Measurements from ENCODE around the gene LPAR6. TPM values are rescaled to one million over a fixed set of nuclear protein-coding genes. Genes with fewer than 3 reads are reported as not detected.

Gene LPAR6
- total RNA-seq, 4 donors from 2014 or later, result 2.2 to 34.6 (median 15.9) TPM

GRCh38 chr13:48400090-48400694 lies 12.7 kb downstream of the LPAR6 start:
- Histone ChIP-seq H3K27me3 (no peaks in the 10 kb centered on the region), H3K36me3 (no peaks in the 10 kb centered on the region), H3K27ac (peak overlapping the region; percentile 28 to 46 (median 32)), H3K4me3 (no peak overlapping the region), H3K9me3 (peaks cover 0 to 4% of the 10 kb centered on the region in 2 donors), H3K4me1 (peaks cover 10 to 58% (median 23%) of the 10 kb centered on the region in 4 donors)
- in situ Hi-C loops (cut with MboI; ENCODE audit: low pct_ligation_motif_present in 1 of 4, low pct_unique_long_range_greater_than_20kb in 1 of 4, low sequenced_read_pairs in 3 of 4) (no loop called here), intact Hi-C loops (cut with DNase I; ENCODE audit: low total_unique reads) (no loop called here)
- TF ChIP-seq POLR2A (IDR thresholded peaks at IDR 0.05), result no peak
- no peak for TF ChIP-seq EP300 (IDR thresholded peaks at IDR 0.05; ENCODE audit: low read depth)
- no peak for TF ChIP-seq CTCF (IDR thresholded peaks at IDR 0.05)
- WGBS, 2 donors (ENCODE audit: low coverage in 1 of 2), result 73 to 85% methylated on average over 2 of the region's 2 CpGs
- DNase-seq, result no peak

- Histone ChIP-seq H3K27me3 (no peaks in the 10 kb centered on the region), H3K36me3 (no peaks in the 10 kb centered on the region), H3K4me3 (no peak overlapping the region), H3K27ac (no peak overlapping the region), H3K9me3 (peaks cover 0 to 4% of the 10 kb centered on the region in 2 donors), H3K4me1 (peaks cover 10 to 55% (median 23%) of the 10 kb centered on the region in 4 donors)
- TF ChIP-seq POLR2A (IDR thresholded peaks at IDR 0.05), result no peak
- TF ChIP-seq EP300 (IDR thresholded peaks at IDR 0.05; ENCODE audit: low read depth), result no peak
- no peak for TF ChIP-seq POLR2AphosphoS5 (IDR thresholded peaks at IDR 0.05)
- no peak for TF ChIP-seq CTCF (IDR thresholded peaks at IDR 0.05)
- DNase-seq, result no peak
- intact Hi-C loops (cut with DNase I; ENCODE audit: low total_unique reads) (no loop called here), in situ Hi-C loops (cut with MboI; ENCODE audit: low pct_ligation_motif_present in 1 of 4, low pct_unique_long_range_greater_than_20kb in 1 of 4, low sequenced_read_pairs in 3 of 4) (no loop called here)
Observed at GRCh38 chr13:48398450-48399095, 14.3 kb downstream of the LPAR6 start.

GRCh38 chr13:48397744-48398143 lies 15.2 kb downstream of the LPAR6 start:
- DNase-seq, result no peak
- 38 to 50% methylated on average over 1 of the region's 1 CpG for WGBS, 2 donors (ENCODE audit: low coverage in 1 of 2)

GRCh38 chr13:48393698-48394085 lies 19.2 kb downstream of the LPAR6 start:
- peaks cover 0 to 9% (median 2%) of the 10 kb centered on the region in 4 donors for H3K36me3 ChIP-seq
- H3K4me1 ChIP-seq, result peaks cover 0 to 12% (median 4%) of the 10 kb centered on the region in 4 donors
- TF ChIP-seq CTCF (IDR thresholded peaks at IDR 0.05) (no peak), EP300 (IDR thresholded peaks at IDR 0.05; ENCODE audit: low read depth) (no peak), POLR2AphosphoS5 (IDR thresholded peaks at IDR 0.05) (no peak), POLR2A (IDR thresholded peaks at IDR 0.05) (no peak)
- intact Hi-C loops (cut with DNase I; ENCODE audit: low total_unique reads), result no loop called here
- peak overlapping the region in 1 of 4 donors; percentile 2 for H3K27ac ChIP-seq
- in situ Hi-C loops (cut with MboI; ENCODE audit: low pct_ligation_motif_present in 1 of 4, low pct_unique_long_range_greater_than_20kb in 1 of 4, low sequenced_read_pairs in 3 of 4), result no loop called here
- no peaks in the 10 kb centered on the region for H3K27me3 ChIP-seq
- WGBS, 2 donors (ENCODE audit: low coverage in 1 of 2), result 85 to 91% methylated on average over 2 of the region's 2 CpGs
- no peak for DNase-seq
- H3K9me3 ChIP-seq, result peaks cover 0 to 7% of the 10 kb centered on the region in 2 donors
- no peak overlapping the region for H3K4me3 ChIP-seq

More at GRCh38 chr13:48397744-48398143, 15.2 kb downstream of the LPAR6 start:
- TF ChIP-seq CTCF (IDR thresholded peaks at IDR 0.05) (no peak), EP300 (IDR thresholded peaks at IDR 0.05; ENCODE audit: low read depth) (no peak), POLR2AphosphoS5 (IDR thresholded peaks at IDR 0.05) (no peak), POLR2A (IDR thresholded peaks at IDR 0.05) (no peak)
- Histone ChIP-seq H3K36me3 (no peaks in the 10 kb centered on the region), H3K4me3 (no peak overlapping the region), H3K4me1 (peaks cover 10 to 48% (median 23%) of the 10 kb centered on the region in 4 donors), H3K27me3 (no peaks in the 10 kb centered on the region), H3K27ac (no peak overlapping the region), H3K9me3 (peaks cover 0 to 4% of the 10 kb centered on the region in 2 donors)
- in situ Hi-C loops (cut with MboI; ENCODE audit: low pct_ligation_motif_present in 1 of 4, low pct_unique_long_range_greater_than_20kb in 1 of 4, low sequenced_read_pairs in 3 of 4), result no loop called here
- intact Hi-C loops (cut with DNase I; ENCODE audit: low total_unique reads), result no loop called here

Data from transverse colon (tissue), 4 donors.